ENCODE data around the gene TM4SF18. TPM values are rescaled to one million over a fixed set of nuclear protein-coding genes. Genes with fewer than 3 reads are reported as not detected.
A peak's percentile ranks its signal among the peaks of the same experiment; 100 is the strongest.
"Not testable (repeated sequence)": the region's sequence is repeated elsewhere in the genome, so short reads cannot be mapped to it uniquely, and the experiment has no call there.

TM4SF18 gene
- total RNA-seq, 1 experiment from 2014 or later, result 0.45 TPM

DNA sequence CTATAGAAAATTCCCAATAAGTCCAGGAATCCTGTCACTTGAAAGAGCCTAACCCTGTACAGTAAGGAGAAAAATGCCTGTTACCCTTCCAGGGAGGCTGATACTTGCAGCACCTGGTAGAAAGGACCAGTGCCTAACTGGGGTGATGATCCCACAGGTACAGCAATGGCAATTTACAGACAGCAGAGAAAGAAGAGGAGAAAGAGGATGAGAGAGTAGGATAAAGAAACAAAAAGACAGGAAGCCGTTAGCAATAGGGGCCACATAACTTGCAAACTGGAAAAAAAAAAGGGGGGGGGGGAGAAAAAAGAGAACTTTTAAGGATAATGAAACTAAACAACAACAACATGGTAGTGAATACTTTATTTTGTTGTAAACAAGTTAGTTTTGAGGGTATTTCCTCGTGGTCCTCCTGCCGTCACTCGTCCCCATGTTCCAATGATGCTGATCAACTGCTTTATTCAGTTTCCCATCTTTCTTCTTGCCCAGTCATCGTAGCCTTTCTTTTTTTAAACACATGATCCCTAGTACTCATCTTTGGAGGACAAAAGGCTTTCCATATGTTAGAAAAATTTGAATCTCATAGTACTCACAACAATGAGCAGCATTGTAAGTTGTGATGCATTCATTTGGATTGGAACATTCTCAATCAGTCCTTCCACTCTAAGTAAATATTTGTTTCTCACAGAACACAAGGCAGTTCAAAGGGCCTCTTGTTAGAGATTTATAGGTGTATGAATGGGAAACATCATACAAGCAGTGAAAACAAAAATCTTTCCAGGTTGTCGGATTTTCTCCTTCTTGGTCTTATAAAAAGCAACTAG lies 35.5 kb upstream of the TM4SF18 start:
- DNase-seq (ENCODE audit: low spot score), result no peak

DNA sequence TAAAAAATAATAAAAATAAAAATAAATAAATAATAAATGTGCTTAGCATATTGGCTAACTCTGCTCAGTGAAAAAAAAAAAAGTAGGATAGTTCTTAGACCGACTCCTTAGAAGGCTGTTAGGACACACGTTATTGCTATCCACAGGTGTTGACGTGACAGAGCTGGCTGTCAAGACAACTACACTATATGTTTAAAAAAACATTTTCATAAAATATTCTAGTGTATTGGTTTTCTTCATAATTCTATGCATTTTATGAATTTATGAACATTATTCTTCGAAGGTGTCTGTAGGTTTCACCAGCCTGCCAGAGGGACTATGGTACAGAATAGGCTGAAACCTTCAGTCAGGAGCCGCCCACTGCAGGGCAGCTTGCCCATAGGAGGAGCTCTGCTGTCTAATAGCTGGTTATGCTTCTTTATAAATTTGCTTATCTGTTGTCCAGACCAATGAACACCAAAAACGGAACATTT lies 34.8 kb upstream of the TM4SF18 start:
- no peak for DNase-seq (ENCODE audit: low spot score)

DNA sequence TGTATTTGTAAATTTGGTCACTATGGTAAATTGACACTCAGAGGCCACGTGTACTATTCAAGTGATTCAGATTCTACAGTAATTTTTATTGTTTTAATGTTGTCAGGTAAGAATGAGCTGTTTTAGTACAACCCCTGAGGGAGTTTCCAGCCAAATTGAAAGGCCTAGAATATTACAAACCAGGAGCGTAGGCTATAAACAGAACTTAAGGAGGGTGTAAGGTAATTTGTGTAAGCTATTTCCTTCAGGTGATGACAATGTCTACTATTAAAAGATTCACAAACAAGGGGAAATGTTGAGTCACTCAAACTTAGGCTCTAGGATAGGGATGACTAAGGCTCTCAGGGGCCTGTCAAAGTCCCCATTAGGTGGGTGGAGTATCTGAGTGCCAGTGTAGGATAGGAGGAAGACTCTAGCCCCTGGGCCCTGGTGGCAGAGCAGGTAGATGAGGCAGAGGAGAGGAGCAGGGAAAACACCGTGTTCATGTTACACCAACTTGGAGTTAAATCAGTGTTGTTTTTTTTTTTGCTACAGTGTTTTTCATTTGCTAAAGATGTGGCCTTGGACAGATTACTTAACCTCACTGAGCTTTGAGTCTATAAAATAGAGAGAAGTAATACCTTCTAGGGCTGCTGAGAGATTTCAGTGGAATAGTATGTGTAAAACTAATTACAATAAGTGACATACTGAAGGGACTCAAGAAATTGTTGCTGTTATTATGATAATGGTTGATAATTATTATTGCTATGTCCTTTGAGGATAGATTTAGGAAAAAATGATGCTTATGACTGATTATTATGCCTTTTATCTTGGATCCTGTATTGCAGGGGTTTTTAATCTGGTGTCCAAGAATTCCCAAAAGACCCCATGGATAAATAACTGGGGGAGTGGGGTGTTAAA lies 33.8 kb upstream of the TM4SF18 start:
- peak; percentile 87 for DNase-seq (ENCODE audit: low spot score)

DNA sequence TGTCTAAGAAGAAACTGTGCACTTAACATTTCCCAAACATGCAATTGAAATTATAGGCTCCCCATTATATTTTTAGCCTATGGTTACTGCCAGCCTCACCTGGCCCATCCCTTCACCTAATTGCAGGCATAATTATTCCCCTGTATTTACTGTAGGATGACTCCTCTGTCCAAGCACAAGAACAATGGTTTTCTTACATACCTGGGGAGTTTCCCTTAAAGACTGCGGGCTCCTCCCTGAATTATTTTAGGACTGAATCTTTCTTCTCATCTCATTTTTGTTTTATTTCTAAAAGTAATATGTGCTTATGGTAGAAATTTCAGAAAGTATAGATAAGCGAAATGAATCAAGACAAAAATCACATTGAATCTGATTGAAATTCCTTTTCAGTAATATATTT lies 32.6 kb upstream of the TM4SF18 start:
- no peak for DNase-seq (ENCODE audit: low spot score)

DNA sequence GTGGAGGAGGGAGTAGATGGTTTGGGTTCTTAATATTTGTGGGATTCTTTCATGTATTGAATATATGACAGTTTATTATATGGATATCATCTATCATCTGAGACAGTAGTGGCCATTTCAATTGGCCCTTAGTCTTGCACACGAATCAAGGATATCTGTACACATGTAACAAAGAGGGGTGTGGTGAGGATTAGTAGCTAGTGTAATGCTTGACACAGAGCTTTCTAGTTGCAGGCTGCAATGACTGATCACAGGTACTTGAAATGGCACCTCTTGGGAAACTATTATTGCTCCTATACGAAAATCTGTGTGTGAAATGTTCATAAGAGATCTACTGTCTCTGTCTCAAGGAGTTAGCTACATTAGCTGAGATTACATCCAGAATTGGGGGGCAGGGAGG lies 31.2 kb upstream of the TM4SF18 start:
- no peak for DNase-seq (ENCODE audit: low spot score)

DNA sequence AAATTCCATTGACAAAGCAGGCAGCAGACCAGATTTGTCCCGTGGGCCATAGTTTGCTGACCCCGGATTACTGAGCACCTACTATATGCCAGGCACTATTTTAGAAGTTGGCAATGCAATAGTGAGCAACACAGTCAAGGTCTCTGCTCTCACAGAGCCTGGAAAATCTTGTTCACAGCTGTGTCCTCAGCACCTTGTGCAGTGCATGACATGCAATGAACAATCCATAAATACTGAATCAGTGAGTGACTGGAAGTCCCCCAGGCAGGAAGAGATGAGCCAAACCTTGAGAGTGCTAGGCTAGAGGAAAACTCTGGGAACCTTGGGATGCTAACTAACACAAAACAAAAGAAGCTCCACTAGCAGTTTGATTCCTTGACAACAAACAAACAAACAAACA lies 29.6 kb upstream of the TM4SF18 start:
- DNase-seq (ENCODE audit: low spot score), result no peak

DNA sequence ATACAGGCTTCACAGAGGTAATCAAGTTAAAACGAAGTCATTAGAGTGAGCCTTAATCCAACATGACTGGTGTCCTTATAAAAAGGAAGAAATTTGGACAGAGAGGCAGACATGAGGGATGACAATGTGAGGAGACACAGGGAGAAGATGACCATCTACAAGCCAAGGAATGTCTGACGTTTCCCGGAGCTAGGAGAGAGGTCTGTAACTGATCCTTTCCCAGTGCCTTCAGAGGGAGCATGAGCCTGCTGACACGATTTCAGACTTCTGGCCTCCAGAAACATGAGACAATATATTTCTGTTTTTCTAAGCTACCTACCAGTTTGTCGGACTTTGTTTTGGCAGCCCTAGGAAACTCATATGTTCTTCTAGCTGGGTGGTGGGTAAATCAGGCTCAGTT lies 28.9 kb upstream of the TM4SF18 start:
- no peak for DNase-seq (ENCODE audit: low spot score)

DNA sequence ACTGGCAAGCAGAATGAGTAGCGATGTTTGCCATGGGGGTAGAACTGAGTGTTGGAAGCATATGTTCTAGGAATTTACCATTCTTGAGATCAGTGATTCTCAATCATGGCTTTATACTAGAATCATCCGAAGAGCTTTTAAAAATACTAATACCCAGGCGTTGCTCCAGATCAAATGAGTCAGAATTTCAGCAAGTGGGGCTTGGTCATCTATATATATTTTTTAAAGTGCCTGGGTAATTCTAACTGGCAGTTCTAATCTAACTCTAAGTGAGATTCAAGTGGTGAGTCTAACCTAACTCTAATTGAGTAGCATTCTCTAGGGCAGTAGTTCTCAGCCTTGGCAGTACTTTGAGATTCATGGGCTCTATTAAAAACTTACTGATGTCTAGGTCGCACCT lies 23.2 kb upstream of the TM4SF18 start:
- DNase-seq (ENCODE audit: low spot score), result no peak

GRCh38 chr3:149356044-149356592 lies 22.7 kb upstream of the TM4SF18 start:
- no peak for DNase-seq (ENCODE audit: low spot score)

DNA sequence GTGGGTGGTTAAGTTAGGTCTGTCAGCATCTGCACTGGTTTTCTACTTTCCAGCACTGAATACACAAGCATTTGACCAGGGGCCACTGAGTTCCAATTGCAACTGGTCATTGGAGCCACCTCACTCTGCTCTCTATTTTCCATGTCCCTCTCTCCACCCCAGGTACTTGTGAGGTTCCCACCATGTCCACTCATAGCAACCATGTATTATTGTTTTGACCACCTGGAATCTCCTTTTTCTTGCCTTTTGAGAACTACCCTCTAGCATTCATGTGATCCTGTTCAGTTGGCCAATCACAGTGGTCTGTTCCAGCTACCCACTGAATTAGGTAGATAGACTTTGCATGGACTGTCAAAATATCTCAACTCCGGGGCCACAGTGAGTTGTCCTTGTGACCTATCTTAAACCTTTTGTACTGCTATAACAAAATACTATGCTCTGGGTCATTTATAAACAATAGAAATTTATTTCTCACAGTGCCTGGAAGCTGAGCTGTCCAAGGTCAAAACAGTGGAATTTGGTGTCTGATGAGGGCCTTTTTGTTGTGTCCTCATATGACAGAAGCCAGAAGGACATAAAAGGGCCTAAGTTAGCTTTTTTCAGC lies 20.2 kb upstream of the TM4SF18 start:
- DNase-seq (ENCODE audit: low spot score), result no peak

DNA sequence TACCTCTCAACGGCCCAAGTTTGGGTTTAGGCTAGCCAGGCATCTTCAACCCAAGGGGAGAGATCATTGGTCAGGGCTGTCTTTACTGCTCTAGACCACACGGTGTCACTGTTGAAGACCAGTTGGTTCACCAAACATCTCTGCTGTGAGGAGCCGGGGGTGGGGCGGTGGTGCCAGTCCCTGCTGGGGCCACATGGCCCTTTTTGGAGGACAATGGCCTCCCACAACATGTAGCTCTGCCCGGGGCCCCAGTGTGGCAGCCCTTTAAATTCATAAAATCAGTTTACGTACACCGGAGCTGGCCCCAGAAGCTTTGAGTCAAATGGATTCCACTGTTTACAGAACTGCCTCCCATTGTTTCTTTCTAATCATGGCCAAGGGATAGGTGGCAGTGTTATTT lies 19.1 kb upstream of the TM4SF18 start:
- peak; percentile 78 for DNase-seq (ENCODE audit: low spot score)

GRCh38 chr3:149343951-149344350 lies 10.5 kb upstream of the TM4SF18 start:
- DNase-seq (ENCODE audit: low spot score), result no peak

- DNase-seq (ENCODE audit: low spot score), result peak; percentile 74
Observed at GRCh38 chr3:149342413-149343380, 9.3 kb upstream of the TM4SF18 start.

DNA sequence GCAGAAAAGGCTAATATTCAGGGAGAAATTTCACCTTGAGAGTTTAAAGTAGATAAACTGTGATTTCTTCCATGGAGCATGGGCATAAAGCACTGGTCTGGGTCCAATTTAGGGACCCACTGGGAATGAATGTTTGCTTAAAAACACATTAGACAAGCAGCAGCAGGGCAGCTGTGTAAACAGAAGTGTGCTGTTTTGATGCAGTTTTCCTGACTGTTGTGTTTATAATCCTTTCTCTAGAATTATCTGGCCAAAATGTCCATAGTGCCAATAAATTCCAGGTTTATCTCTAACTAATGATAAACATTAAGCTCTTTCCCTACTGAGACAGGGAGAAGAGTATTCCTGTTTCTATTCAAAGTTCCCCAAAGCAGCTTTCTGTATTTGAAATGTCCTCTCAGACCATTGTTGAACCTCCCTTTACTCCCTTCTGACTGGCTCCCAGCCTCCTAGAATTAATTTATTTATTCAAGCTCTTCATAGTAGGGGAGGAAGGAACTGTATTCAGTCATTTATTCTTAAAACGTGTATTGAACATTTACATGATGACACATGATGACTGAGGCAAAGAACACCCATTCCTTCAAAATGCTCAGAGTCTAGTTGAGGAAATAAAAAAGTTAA lies 7.0 kb upstream of the TM4SF18 start:
- DNase-seq (ENCODE audit: low spot score), result peak; percentile 70

DNA sequence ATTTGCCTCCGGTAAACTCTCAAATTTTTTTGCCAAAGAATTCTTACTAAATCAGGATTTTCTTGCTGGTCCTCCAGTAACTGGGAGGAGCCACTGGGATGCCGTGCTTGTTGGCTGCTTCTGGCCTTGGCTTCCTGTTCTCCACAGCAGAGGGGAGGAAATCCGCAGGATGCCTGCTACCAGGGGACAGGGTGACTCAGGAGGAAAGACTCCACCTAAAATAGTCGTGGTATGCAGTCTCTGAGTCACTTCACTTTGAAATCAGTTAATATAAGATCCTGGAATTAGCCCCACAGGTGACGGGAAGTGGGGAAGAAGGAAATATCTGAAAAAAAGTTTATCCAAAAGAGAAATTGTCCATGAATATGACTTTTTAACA lies 6.5 kb upstream of the TM4SF18 start:
- peak; percentile 100 for DNase-seq (ENCODE audit: low spot score)

GRCh38 chr3:149337486-149337885 lies 4.0 kb upstream of the TM4SF18 start:
- not testable (repeated sequence) for DNase-seq (ENCODE audit: low spot score)

DNA sequence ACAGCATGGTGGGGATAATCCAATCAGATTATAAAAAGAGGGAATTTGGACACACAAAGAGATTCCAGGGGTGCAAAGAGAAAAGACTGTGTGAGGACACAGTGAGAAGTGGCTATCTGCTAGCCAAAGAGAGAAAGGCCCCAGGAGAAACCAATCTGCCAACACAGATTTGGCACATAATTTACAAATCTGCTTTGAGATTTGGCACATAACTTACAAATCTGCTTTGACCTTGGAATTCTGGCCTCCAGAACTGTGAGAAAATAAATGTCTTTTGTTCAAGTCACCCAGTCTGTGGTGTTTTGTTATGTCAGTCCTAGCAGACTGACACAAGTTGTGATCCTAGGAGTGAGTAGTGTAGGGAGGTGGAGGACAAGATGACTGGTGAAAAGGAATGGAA lies 3.5 kb upstream of the TM4SF18 start:
- DNase-seq (ENCODE audit: low spot score), result no peak

GRCh38 chr3:149332771-149333170 lies 665 bp downstream of the TM4SF18 start:
- DNase-seq (ENCODE audit: low spot score), result no peak

DNA sequence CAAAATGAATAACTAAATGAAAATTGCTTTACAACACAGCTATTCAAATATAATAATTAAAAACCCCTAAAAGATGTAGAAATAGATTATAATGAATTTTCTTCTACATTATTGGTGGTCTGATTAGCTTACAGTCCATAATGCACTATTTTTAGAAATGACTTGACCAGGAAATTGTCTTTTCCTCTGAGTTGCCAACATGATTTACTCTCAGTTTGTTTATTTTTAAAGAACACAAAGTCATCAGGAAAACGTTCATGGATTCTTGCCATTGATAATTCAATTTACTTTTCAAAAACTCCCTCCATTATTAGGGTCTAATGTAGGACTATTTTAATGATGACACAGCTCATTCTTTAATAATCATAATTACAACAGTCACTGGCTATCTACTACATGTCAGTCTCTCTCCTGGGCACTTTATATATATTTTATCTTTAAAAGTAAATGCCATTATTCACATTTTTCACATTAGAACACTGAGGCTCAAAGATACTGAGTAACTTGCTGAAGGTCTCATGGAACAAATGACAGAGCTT lies 1.1 kb downstream of the TM4SF18 start:
- DNase-seq (ENCODE audit: low spot score), result no peak

GRCh38 chr3:149331396-149331795 lies 2.0 kb downstream of the TM4SF18 start:
- DNase-seq (ENCODE audit: low spot score), result no peak
